ENCODE results near the gene S100A9. TPM values are rescaled to one million over a fixed set of nuclear protein-coding genes. Genes with fewer than 3 reads are reported as not detected.

Gene S100A9
- total RNA-seq, 1 donor from 2014 or later = not detected

DNA sequence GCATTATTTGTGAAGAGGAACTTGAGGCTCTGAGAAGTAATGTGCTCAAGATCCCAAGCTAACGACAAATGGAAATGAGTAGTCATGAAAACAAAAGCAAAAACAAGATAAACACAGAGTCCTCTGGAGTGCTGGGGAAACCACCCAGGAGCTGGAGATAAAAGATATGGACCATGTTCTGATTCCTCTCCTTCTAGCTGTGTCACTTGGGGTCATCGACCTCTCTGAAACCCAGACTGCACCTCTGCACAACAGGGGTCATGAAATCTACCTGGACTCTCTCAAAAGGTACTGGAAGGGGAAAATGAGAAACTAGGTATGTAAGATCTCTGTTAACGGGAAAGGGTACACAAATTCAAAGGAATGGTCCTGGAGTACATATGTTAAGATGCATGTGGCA lies 15.5 kb upstream of the S100A9 start:
- Mint-ChIP-seq H3K27ac (ENCODE audit: unreplicated experiment) (no peak overlapping the region), H3K27me3 (ENCODE audit: unreplicated experiment) (no peaks in the 10 kb centered on the region), H3K36me3 (ENCODE audit: unreplicated experiment) (no peaks in the 10 kb centered on the region), H3K4me3 (ENCODE audit: unreplicated experiment) (no peak overlapping the region), H3K9me3 (ENCODE audit: unreplicated experiment) (no peaks in the 10 kb centered on the region), H3K4me1 (ENCODE audit: unreplicated experiment) (no peaks in the 10 kb centered on the region)
- no peak for DNase-seq (ENCODE audit: extremely low spot score, unreplicated experiment)
- TF ChIP-seq, protein P1, sequence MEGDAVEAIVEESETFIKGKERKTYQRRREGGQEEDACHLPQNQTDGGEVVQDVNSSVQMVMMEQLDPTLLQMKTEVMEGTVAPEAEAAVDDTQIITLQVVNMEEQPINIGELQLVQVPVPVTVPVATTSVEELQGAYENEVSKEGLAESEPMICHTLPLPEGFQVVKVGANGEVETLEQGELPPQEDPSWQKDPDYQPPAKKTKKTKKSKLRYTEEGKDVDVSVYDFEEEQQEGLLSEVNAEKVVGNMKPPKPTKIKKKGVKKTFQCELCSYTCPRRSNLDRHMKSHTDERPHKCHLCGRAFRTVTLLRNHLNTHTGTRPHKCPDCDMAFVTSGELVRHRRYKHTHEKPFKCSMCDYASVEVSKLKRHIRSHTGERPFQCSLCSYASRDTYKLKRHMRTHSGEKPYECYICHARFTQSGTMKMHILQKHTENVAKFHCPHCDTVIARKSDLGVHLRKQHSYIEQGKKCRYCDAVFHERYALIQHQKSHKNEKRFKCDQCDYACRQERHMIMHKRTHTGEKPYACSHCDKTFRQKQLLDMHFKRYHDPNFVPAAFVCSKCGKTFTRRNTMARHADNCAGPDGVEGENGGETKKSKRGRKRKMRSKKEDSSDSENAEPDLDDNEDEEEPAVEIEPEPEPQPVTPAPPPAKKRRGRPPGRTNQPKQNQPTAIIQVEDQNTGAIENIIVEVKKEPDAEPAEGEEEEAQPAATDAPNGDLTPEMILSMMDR (IDR thresholded peaks at IDR 0.05) = no peak

DNA sequence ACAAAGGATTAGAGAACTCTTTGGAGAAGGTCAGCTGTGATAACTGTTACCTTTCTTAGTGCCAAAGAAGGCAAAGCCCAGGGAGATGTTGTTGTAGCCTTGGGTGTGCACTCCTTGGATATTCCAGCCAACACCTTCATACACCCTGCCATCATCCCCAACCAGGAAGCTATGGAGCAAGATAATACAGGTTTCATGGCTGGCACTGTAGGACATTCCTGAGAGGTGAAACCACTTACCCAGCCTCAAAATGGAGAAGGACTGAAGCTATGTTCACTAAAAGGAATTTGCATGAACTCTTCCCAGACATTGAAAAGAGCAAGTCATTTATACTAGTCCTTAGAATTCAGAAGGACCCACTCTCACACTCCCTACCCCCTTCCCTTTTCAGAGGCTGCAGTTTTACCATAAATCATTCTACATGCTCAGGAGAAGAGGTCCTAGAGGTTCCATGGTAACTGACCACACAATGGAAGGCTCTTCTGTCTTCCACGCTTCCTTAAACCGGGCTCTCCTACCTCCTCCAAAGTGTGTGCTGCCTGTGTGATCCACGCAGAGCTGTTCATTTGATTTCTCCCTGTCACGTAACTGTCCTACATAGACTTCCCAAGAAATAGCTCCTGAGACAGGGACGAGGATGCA lies 14.5 kb upstream of the S100A9 start:
- no peak for DNase-seq (ENCODE audit: extremely low spot score, unreplicated experiment)
- no peaks in the 10 kb centered on the region for H3K27me3 Mint-ChIP-seq (ENCODE audit: unreplicated experiment)
- TF ChIP-seq, protein P1 (IDR thresholded peaks at IDR 0.05) = no peak
- no peaks in the 10 kb centered on the region for H3K9me3 Mint-ChIP-seq (ENCODE audit: unreplicated experiment)
- H3K4me3 Mint-ChIP-seq (ENCODE audit: unreplicated experiment) = no peak overlapping the region
- no peaks in the 10 kb centered on the region for H3K4me1 Mint-ChIP-seq (ENCODE audit: unreplicated experiment)
- H3K27ac Mint-ChIP-seq (ENCODE audit: unreplicated experiment) = no peak overlapping the region
- H3K36me3 Mint-ChIP-seq (ENCODE audit: unreplicated experiment) = no peaks in the 10 kb centered on the region

GRCh38 chr1:153343811-153344717 lies 13.6 kb upstream of the S100A9 start:
- no peaks in the 10 kb centered on the region for H3K9me3 Mint-ChIP-seq (ENCODE audit: unreplicated experiment)
- H3K36me3 Mint-ChIP-seq (ENCODE audit: unreplicated experiment) = no peaks in the 10 kb centered on the region
- no peak overlapping the region for H3K27ac Mint-ChIP-seq (ENCODE audit: unreplicated experiment)
- H3K4me3 Mint-ChIP-seq (ENCODE audit: unreplicated experiment) = no peak overlapping the region
- TF ChIP-seq, protein P1 (IDR thresholded peaks at IDR 0.05) = no peak
- peaks cover 2% of the 10 kb centered on the region for H3K27me3 Mint-ChIP-seq (ENCODE audit: unreplicated experiment)
- no peaks in the 10 kb centered on the region for H3K4me1 Mint-ChIP-seq (ENCODE audit: unreplicated experiment)
- DNase-seq (ENCODE audit: extremely low spot score, unreplicated experiment) = peak; percentile 54

DNA sequence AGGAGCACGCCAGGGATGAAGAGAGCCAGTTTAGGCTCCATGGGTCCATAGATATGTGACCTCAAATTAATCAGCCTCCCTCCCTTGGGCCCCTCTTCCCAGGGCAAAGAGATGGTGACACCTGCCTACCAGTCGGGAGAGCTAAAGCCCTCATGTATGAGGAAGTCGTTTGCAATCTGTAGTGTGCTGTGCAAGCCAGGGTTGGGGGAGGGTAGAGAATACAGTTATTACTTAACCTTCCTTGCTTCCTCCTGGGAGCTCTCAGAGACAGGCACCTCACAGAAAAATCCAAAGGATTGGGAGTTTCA lies 13.0 kb upstream of the S100A9 start:
- Mint-ChIP-seq H3K36me3 (ENCODE audit: unreplicated experiment) (no peaks in the 10 kb centered on the region), H3K9me3 (ENCODE audit: unreplicated experiment) (no peaks in the 10 kb centered on the region), H3K27ac (ENCODE audit: unreplicated experiment) (no peak overlapping the region), H3K4me1 (ENCODE audit: unreplicated experiment) (no peaks in the 10 kb centered on the region), H3K27me3 (ENCODE audit: unreplicated experiment) (peaks cover 6% of the 10 kb centered on the region), H3K4me3 (ENCODE audit: unreplicated experiment) (no peak overlapping the region)
- TF ChIP-seq, protein P1 (IDR thresholded peaks at IDR 0.05) = no peak
- peak; percentile 75 for DNase-seq (ENCODE audit: extremely low spot score, unreplicated experiment)
